Spleen (tissue), 11 donors: ENCODE measurements around the gene LRP11. TPM values are rescaled to one million over a fixed set of nuclear protein-coding genes. Genes with fewer than 3 reads are reported as not detected.
"Not testable (repeated sequence)": the region's sequence is repeated elsewhere in the genome, so short reads cannot be mapped to it uniquely, and the experiment has no call there.

Source experiments
- DNase-seq: peaks from one replicate; pipeline ENCODE4 v3.0.0-alpha.2; 2020
- H3K27ac ChIP-seq, 8 donors: fragments of 200-600 bp; sonication (generic) in 7 of 8; 1 replicate in 4 of 8; 2 replicates in 4 of 8; pipeline versions ENCODE4 v1.5.0 to v1.8.0; 2016 to 2021; ENCODE audit warnings: inconsistent platforms in 4 of 8, mild to moderate bottlenecking in 4 of 8, moderate library complexity in 1 of 8
- H3K27me3 ChIP-seq, 7 donors: fragments of 200-600 bp; sonication (generic) in 6 of 7; replicated peaks in 1 of 7; 1 replicate in 4 of 7; 2 replicates in 3 of 7; pipeline versions ENCODE4 v1.5.0 to v1.8.0; 2016 to 2021; ENCODE audit warnings: inconsistent platforms in 3 of 7, mild to moderate bottlenecking in 1 of 7
- H3K36me3 ChIP-seq, 6 donors: fragments of 200-600 bp; sonication (generic) in 5 of 6; 1 replicate in 4 of 6; 2 replicates in 2 of 6; pipeline versions ENCODE4 v1.5.0 to v1.8.0; 2016 to 2021; ENCODE audit warnings: inconsistent platforms in 2 of 6
- H3K4me1 ChIP-seq, 6 donors: fragments of 200-600 bp; sonication (generic) in 5 of 6; 1 replicate in 3 of 6; 2 replicates in 3 of 6; pipeline versions ENCODE4 v1.5.0 to v1.8.0; 2016 to 2021; ENCODE audit warnings: inconsistent platforms in 3 of 6
- H3K4me3 ChIP-seq, 8 donors: fragments of 200-600 bp; sonication (generic) in 7 of 8; 1 replicate in 4 of 8; 2 replicates in 4 of 8; pipeline versions ENCODE4 v1.5.0 to v1.8.0; 2016 to 2021; ENCODE audit warnings: inconsistent platforms in 4 of 8, mild to moderate bottlenecking in 4 of 8, moderate library complexity in 2 of 8
- H3K9me3 ChIP-seq, 8 donors: fragments of 200-600 bp; sonication (generic) in 7 of 8; 1 replicate in 4 of 8; 2 replicates in 4 of 8; pipeline versions ENCODE4 v1.5.0 to v1.8.0; 2016 to 2021; ENCODE audit warnings: inconsistent platforms in 4 of 8
- CTCF ChIP-seq, 11 experiments: fragments of 200-600 bp in 7 of 11; fragments of 450-650 bp in 4 of 11; sonication (generic) in 4 of 11; IDR thresholded peaks in 8 of 11; conservative IDR thresholded peaks in 3 of 11; 1 replicate in 7 of 11; 2 replicates in 4 of 11; pipeline versions ENCODE4 v1.4.0 to v1.8.0; 2016 to 2021; ENCODE audit warnings: antibody characterized with exemption in 11 of 11, inconsistent platforms in 4 of 11, mild to moderate bottlenecking in 1 of 11
- POLR2A ChIP-seq, 3 donors: fragments of 450-650 bp; IDR thresholded peaks; one replicate each; pipeline ENCODE4 v1.5.1; 2017; ENCODE audit warnings: antibody characterized with exemption in 3 of 3, mild to moderate bottlenecking in 1 of 3
- POLR2AphosphoS5 ChIP-seq, 3 donors: sonication (generic); formaldehyde crosslinking; IDR thresholded peaks; one replicate each; pipeline ENCODE4 v1.5.1; 2017; ENCODE audit warnings: antibody characterized with exemption in 3 of 3
- WGBS, 5 donors: extraction: QIAGEN DNeasy Blood & Tissue Kit in 3 of 5; methylation state at CpG; one replicate each; pipeline versions ENCODE4 v1.1.5 to v1.1.7; 2013 to 2018; 5-methylcytosine and 5-hydroxymethylcytosine counted together
- intact Hi-C: fragments of 100-400 bp; cut with DNase I; formaldehyde crosslinking; loops from one replicate; pipeline ENCODE4 v1.15.0; 2023; ENCODE audit warnings: low total_unique reads
- polyA plus RNA-seq, 3 donors: library from polyadenylated mRNA; stranded (reverse); fragments of 200-250 nt; gene quantifications; one replicate each; pipeline ENCODE4 v1.2.1, GENCODE V29; 2013
- total RNA-seq, 7 donors: library from RNA; depleted of rRNA in 3 of 7; stranded (reverse); fragments of >200 nt in 3 of 7; fragmentation: NEBNext Ultra II Directional in 4 of 7; extraction: Animal tissue kit (Norgen Biotek cat#: 25700) in 4 of 7; gene quantifications; one replicate each; pipeline versions ENCODE4 v1.1.0 to v1.2.1, GENCODE V29; 2016 to 2021
- donor health status: healthy with polysubstance abuse.
- donor health status: DM: no; HTN: no; CAD: no; lungs with moderate emphysema.
- donor health status: DM: no; HTN: no; CAD: no.
- donor health status: Bipolar disorder and iron deficiency.
- donor health status: healthy.
- donor health status: DM: no; HTN: no; CAD: no.
- donor health status: DM: yes; HTN: yes; CAD: no.

The LRP11 gene
- total and polyA plus RNA-seq, 10 donors: 0.65 to 15.0 (median 7.1) TPM

- H3K4me1 ChIP-seq: no peaks in the 10 kb centered on the region
- TF ChIP-seq POLR2AphosphoS5 (IDR thresholded peaks at IDR 0.05): no peak
- no peak for TF ChIP-seq POLR2A (IDR thresholded peaks at IDR 0.05)
- TF ChIP-seq CTCF (IDR thresholded peaks at IDR 0.05 in 8 of 11, conservative IDR thresholded peaks at IDR 0.05 in 3 of 11): no peak
- intact Hi-C loops: no loop called here
- DNase-seq: no peak
- H3K27me3 ChIP-seq: no peaks in the 10 kb centered on the region
- 61 to 81% (median 76%) methylated on average over 3 of the region's 3 CpGs for WGBS, 5 donors
- H3K27ac ChIP-seq: no peak overlapping the region
- H3K9me3 ChIP-seq: no peaks in the 10 kb centered on the region
- no peak overlapping the region for H3K4me3 ChIP-seq
- H3K36me3 ChIP-seq: no peaks in the 10 kb centered on the region
Observed at GRCh38 chr6:149845549-149845948, 18.6 kb downstream of the LRP11 start.

- H3K9me3 ChIP-seq: no peaks in the 10 kb centered on the region
- H3K36me3 ChIP-seq: no peaks in the 10 kb centered on the region
- intact Hi-C loops: no loop called here
- H3K4me1 ChIP-seq: no peaks in the 10 kb centered on the region
- WGBS, 5 donors: 93 to 97% (median 95%) methylated on average over 2 of the region's 2 CpGs
- no peaks in the 10 kb centered on the region for H3K27me3 ChIP-seq
- no peak overlapping the region for H3K27ac ChIP-seq
- TF ChIP-seq CTCF (IDR thresholded peaks at IDR 0.05 in 8 of 11, conservative IDR thresholded peaks at IDR 0.05 in 3 of 11) (no peak), POLR2AphosphoS5 (IDR thresholded peaks at IDR 0.05) (no peak), POLR2A (IDR thresholded peaks at IDR 0.05) (no peak)
- DNase-seq: no peak
- no peak overlapping the region for H3K4me3 ChIP-seq
Observed at GRCh38 chr6:149844480-149844879, 19.7 kb downstream of the LRP11 start.

- H3K36me3 ChIP-seq, H3K9me3 ChIP-seq, intact Hi-C loops, DNase-seq, H3K27me3 ChIP-seq, H3K4me3 ChIP-seq, H3K4me1 ChIP-seq, H3K27ac ChIP-seq: not testable (repeated sequence)
- WGBS, 5 donors: 88 to 100% (median 97%) methylated on average over 4 of the region's 4 CpGs
Observed at GRCh38 chr6:149844036-149844435, 20.1 kb downstream of the LRP11 start.

- TF ChIP-seq POLR2AphosphoS5 (IDR thresholded peaks at IDR 0.05) (no peak), POLR2A (IDR thresholded peaks at IDR 0.05) (no peak), CTCF (IDR thresholded peaks at IDR 0.05 in 8 of 11, conservative IDR thresholded peaks at IDR 0.05 in 3 of 11) (no peak)
- no peaks in the 10 kb centered on the region for H3K36me3 ChIP-seq
- no peak overlapping the region for H3K4me3 ChIP-seq
- H3K27me3 ChIP-seq: no peaks in the 10 kb centered on the region
- H3K4me1 ChIP-seq: no peaks in the 10 kb centered on the region
- intact Hi-C loops: no loop called here
- H3K27ac ChIP-seq: no peak overlapping the region
- DNase-seq: no peak
- WGBS, 5 donors: 79 to 97% (median 85%) methylated on average over 6 to 10 of the region's 10 CpGs
- H3K9me3 ChIP-seq: no peaks in the 10 kb centered on the region
Observed at GRCh38 chr6:149843051-149843633, 21.0 kb downstream of the LRP11 start.

GRCh38 chr6:149842331-149842730 lies 21.8 kb downstream of the LRP11 start:
- no peak for TF ChIP-seq CTCF (IDR thresholded peaks at IDR 0.05 in 8 of 11, conservative IDR thresholded peaks at IDR 0.05 in 3 of 11)
- no peak for TF ChIP-seq POLR2AphosphoS5 (IDR thresholded peaks at IDR 0.05)
- TF ChIP-seq POLR2A (IDR thresholded peaks at IDR 0.05): no peak
- WGBS, 5 donors: 90 to 96% (median 94%) methylated on average over 7 of the region's 7 CpGs
- Histone ChIP-seq H3K27me3 (no peaks in the 10 kb centered on the region), H3K27ac (no peak overlapping the region), H3K36me3 (no peaks in the 10 kb centered on the region), H3K4me3 (no peak overlapping the region), H3K4me1 (no peaks in the 10 kb centered on the region), H3K9me3 (no peaks in the 10 kb centered on the region)
- DNase-seq: no peak
- intact Hi-C loops: no loop called here
